ENCODE results near the gene DGKH. TPM values are rescaled to one million over a fixed set of nuclear protein-coding genes. Genes with fewer than 3 reads are reported as not detected.
"Not testable (repeated sequence)": the region's sequence is repeated elsewhere in the genome, so short reads cannot be mapped to it uniquely, and the experiment has no call there.

Gene DGKH
- total RNA-seq, 2 experiments from 2014 or later, result 20.3 to 20.7 TPM

- Mint-ChIP-seq H3K4me1 (ENCODE audit: low read depth) (no peaks in the 10 kb centered on the region), H3K27ac (no peak overlapping the region), H3K4me3 (no peak overlapping the region), H3K36me3 (ENCODE audit: low read depth) (peaks cover 17% of the 10 kb centered on the region), H3K27me3 (ENCODE audit: low read depth) (no peaks in the 10 kb centered on the region), H3K9me3 (ENCODE audit: insufficient read depth) (no peaks in the 10 kb centered on the region)
- POLR2A ChIA-PET, result no interaction called here
- ATAC-seq, result no peak
- DNase-seq, result no peak
- CTCF ChIA-PET, result interaction anchor here (0.9 to 1.6 kb wide), 2 partner anchors 14 to 457 kb away, joined by 3 to 5 read pairs; no protein-coding TSS in a partner anchor
Observed at GRCh38 chr13:42125046-42125445, 76.6 kb downstream of the DGKH start.

- H3K27ac Mint-ChIP-seq, result no peak overlapping the region
- no peaks in the 10 kb centered on the region for H3K27me3 Mint-ChIP-seq (ENCODE audit: low read depth)
- DNase-seq (no peak), ATAC-seq (no peak)
- no peaks in the 10 kb centered on the region for H3K9me3 Mint-ChIP-seq (ENCODE audit: insufficient read depth)
- ChIA-PET CTCF (interaction anchor here (1.0 kb wide), 1 partner anchor 10 kb away, joined by 4 read pairs; no protein-coding TSS in a partner anchor), POLR2A (no interaction called here)
- H3K4me3 Mint-ChIP-seq, result no peak overlapping the region
- peaks cover 11% of the 10 kb centered on the region for H3K36me3 Mint-ChIP-seq (ENCODE audit: low read depth)
- H3K4me1 Mint-ChIP-seq (ENCODE audit: low read depth), result no peaks in the 10 kb centered on the region
Observed at GRCh38 chr13:42127047-42127446, 78.6 kb downstream of the DGKH start.

GRCh38 chr13:42129033-42129432 lies 80.6 kb downstream of the DGKH start:
- no peaks in the 10 kb centered on the region for H3K27me3 Mint-ChIP-seq (ENCODE audit: low read depth)
- no peaks in the 10 kb centered on the region for H3K9me3 Mint-ChIP-seq (ENCODE audit: insufficient read depth)
- H3K4me1 Mint-ChIP-seq (ENCODE audit: low read depth), result no peaks in the 10 kb centered on the region
- H3K27ac Mint-ChIP-seq, result no peak overlapping the region
- DNase-seq (no peak), ATAC-seq (no peak)
- H3K4me3 Mint-ChIP-seq, result no peak overlapping the region
- POLR2A ChIA-PET, result no interaction called here
- H3K36me3 Mint-ChIP-seq (ENCODE audit: low read depth), result peaks cover 19% of the 10 kb centered on the region
- CTCF ChIA-PET, result no interaction called here

GRCh38 chr13:42136518-42136917 lies 88.1 kb downstream of the DGKH start:
- CTCF ChIA-PET, result no interaction called here
- Mint-ChIP-seq H3K9me3 (ENCODE audit: insufficient read depth) (no peaks in the 10 kb centered on the region), H3K4me1 (ENCODE audit: low read depth) (peaks cover 6% of the 10 kb centered on the region), H3K27ac (no peak overlapping the region), H3K4me3 (no peak overlapping the region), H3K36me3 (ENCODE audit: low read depth) (peaks cover 20% of the 10 kb centered on the region), H3K27me3 (ENCODE audit: low read depth) (no peaks in the 10 kb centered on the region)
- ATAC-seq (no peak), DNase-seq (no peak)
- POLR2A ChIA-PET, result no interaction called here

GRCh38 chr13:42137856-42138537 lies 89.5 kb downstream of the DGKH start:
- H3K27me3 Mint-ChIP-seq (ENCODE audit: low read depth), result no peaks in the 10 kb centered on the region
- CTCF ChIA-PET, result interaction anchor here (1.5 kb wide), 1 partner anchor 11 kb away, joined by 4 read pairs; no protein-coding TSS in a partner anchor
- H3K9me3 Mint-ChIP-seq (ENCODE audit: insufficient read depth), result no peaks in the 10 kb centered on the region
- POLR2A ChIA-PET, result no interaction called here
- no peak for ATAC-seq
- H3K36me3 Mint-ChIP-seq (ENCODE audit: low read depth), result peaks cover 24% of the 10 kb centered on the region
- H3K27ac Mint-ChIP-seq, result no peak overlapping the region
- no peak for DNase-seq
- peaks cover 8% of the 10 kb centered on the region for H3K4me1 Mint-ChIP-seq (ENCODE audit: low read depth)
- no peak overlapping the region for H3K4me3 Mint-ChIP-seq

GRCh38 chr13:42140494-42140893 lies 92.0 kb downstream of the DGKH start:
- no peaks in the 10 kb centered on the region for H3K27me3 Mint-ChIP-seq (ENCODE audit: low read depth)
- H3K9me3 Mint-ChIP-seq (ENCODE audit: insufficient read depth), result no peaks in the 10 kb centered on the region
- DNase-seq (no peak), ATAC-seq (peak; percentile 23)
- ChIA-PET CTCF (no interaction called here), POLR2A (no interaction called here)
- peaks cover 8% of the 10 kb centered on the region for H3K4me1 Mint-ChIP-seq (ENCODE audit: low read depth)
- no peak overlapping the region for H3K27ac Mint-ChIP-seq
- no peak overlapping the region for H3K4me3 Mint-ChIP-seq
- H3K36me3 Mint-ChIP-seq (ENCODE audit: low read depth), result peaks cover 24% of the 10 kb centered on the region

- H3K4me1 Mint-ChIP-seq (ENCODE audit: low read depth); H3K27me3 Mint-ChIP-seq (ENCODE audit: low read depth); CTCF ChIA-PET; POLR2A ChIA-PET; ATAC-seq; DNase-seq; H3K4me3 Mint-ChIP-seq; H3K27ac Mint-ChIP-seq; H3K9me3 Mint-ChIP-seq (ENCODE audit: insufficient read depth): not testable (repeated sequence)
- H3K36me3 Mint-ChIP-seq (ENCODE audit: low read depth), result peaks cover 26% of the 10 kb centered on the region
Observed at GRCh38 chr13:42141052-42141451, 92.6 kb downstream of the DGKH start.

GRCh38 chr13:42146359-42146758 lies 97.9 kb downstream of the DGKH start:
- Mint-ChIP-seq H3K9me3 (ENCODE audit: insufficient read depth) (no peaks in the 10 kb centered on the region), H3K27ac (no peak overlapping the region), H3K4me3 (no peak overlapping the region), H3K36me3 (ENCODE audit: low read depth) (peaks cover 19% of the 10 kb centered on the region), H3K27me3 (ENCODE audit: low read depth) (no peaks in the 10 kb centered on the region), H3K4me1 (ENCODE audit: low read depth) (peaks cover 18% of the 10 kb centered on the region)
- ATAC-seq (no peak), DNase-seq (no peak)
- ChIA-PET CTCF (interaction anchor here (0.6 kb wide), 1 partner anchor 94 kb away, joined by 3 read pairs; no protein-coding TSS in a partner anchor), POLR2A (no interaction called here)

GRCh38 chr13:42148538-42148937 lies 100.1 kb downstream of the DGKH start:
- DNase-seq, result no peak
- ChIA-PET CTCF (no interaction called here), POLR2A (no interaction called here)
- ATAC-seq, result peak; percentile 30
- Mint-ChIP-seq H3K4me3 (no peak overlapping the region), H3K36me3 (ENCODE audit: low read depth) (peaks cover 12% of the 10 kb centered on the region), H3K4me1 (ENCODE audit: low read depth) (peaks cover 15% of the 10 kb centered on the region), H3K27me3 (ENCODE audit: low read depth) (no peaks in the 10 kb centered on the region), H3K27ac (no peak overlapping the region), H3K9me3 (ENCODE audit: insufficient read depth) (no peaks in the 10 kb centered on the region)

- Mint-ChIP-seq H3K36me3 (ENCODE audit: low read depth) (peaks cover 12% of the 10 kb centered on the region), H3K27me3 (ENCODE audit: low read depth) (no peaks in the 10 kb centered on the region), H3K4me1 (ENCODE audit: low read depth) (peaks cover 15% of the 10 kb centered on the region), H3K27ac (peak overlapping the region; percentile 50), H3K4me3 (no peak overlapping the region), H3K9me3 (ENCODE audit: insufficient read depth) (no peaks in the 10 kb centered on the region)
- POLR2A ChIA-PET, result no interaction called here
- DNase-seq (no peak), ATAC-seq (no peak)
- CTCF ChIA-PET, result no interaction called here
Observed at GRCh38 chr13:42149136-42149535, 100.7 kb downstream of the DGKH start.

- ChIA-PET CTCF (no interaction called here), POLR2A (no interaction called here)
- Mint-ChIP-seq H3K9me3 (ENCODE audit: insufficient read depth) (no peaks in the 10 kb centered on the region), H3K4me1 (ENCODE audit: low read depth) (peaks cover 15% of the 10 kb centered on the region), H3K36me3 (ENCODE audit: low read depth) (peaks cover 16% of the 10 kb centered on the region), H3K27ac (no peak overlapping the region), H3K4me3 (no peak overlapping the region), H3K27me3 (ENCODE audit: low read depth) (no peaks in the 10 kb centered on the region)
- DNase-seq (no peak), ATAC-seq (no peak)
Observed at GRCh38 chr13:42151781-42152180, 103.3 kb downstream of the DGKH start.

GRCh38 chr13:42152495-42152894 lies 104.0 kb downstream of the DGKH start:
- peaks cover 16% of the 10 kb centered on the region for H3K36me3 Mint-ChIP-seq (ENCODE audit: low read depth)
- no peaks in the 10 kb centered on the region for H3K27me3 Mint-ChIP-seq (ENCODE audit: low read depth)
- ChIA-PET CTCF (no interaction called here), POLR2A (no interaction called here)
- no peak overlapping the region for H3K4me3 Mint-ChIP-seq
- H3K27ac Mint-ChIP-seq, result no peak overlapping the region
- ATAC-seq (no peak), DNase-seq (no peak)
- H3K9me3 Mint-ChIP-seq (ENCODE audit: insufficient read depth), result no peaks in the 10 kb centered on the region
- peaks cover 15% of the 10 kb centered on the region for H3K4me1 Mint-ChIP-seq (ENCODE audit: low read depth)
